PC-9 (cell line): Measurements from ENCODE around the gene PTP4A1. TPM values are rescaled to one million over a fixed set of nuclear protein-coding genes. Genes with fewer than 3 reads are reported as not detected.

Experiments
- BruUV-seq: library from RNA; stranded (reverse); fragments of 400-500 nt; replicated peaks from 2 replicates; lab custom pipeline; 2021; lab: Mats Ljungman, UMichigan
- CTCF ChIA-PET: fragments of 300-600 bp; sonication (Branson Sonifier 250); formaldehyde crosslinking; loops from one replicate; lab custom pipeline; 2022; ENCODE audit warnings: antibody characterized with exemption; lab: Charles Lee
- POLR2A ChIA-PET: fragments of 300-600 bp; sonication (Branson Sonifier 250); formaldehyde crosslinking; loops from one replicate; lab custom pipeline; 2022; ENCODE audit warnings: antibody characterized with exemption; ENCODE audit not compliant: unreplicated experiment; lab: Charles Lee
- DNase-seq, 2 experiments: peaks; one replicate each; pipeline versions ENCODE4 v3.0.0 to v3.0.0-alpha.2; 2015 to 2022; ENCODE audit warnings: mixed read lengths in 1 of 2
- H2AFZ ChIP-seq: fragments of 200-600 bp; sonication (generic); 2 replicates; pipeline ENCODE4 v1.8.1; 2017; ENCODE audit warnings: antibody characterized with exemption
- H3F3A ChIP-seq: fragments of 200-600 bp; sonication (generic); 2 replicates; pipeline ENCODE4 v1.8.1; 2017; ENCODE audit warnings: antibody characterized with exemption, mild to moderate bottlenecking, low read depth; ENCODE audit not compliant: insufficient read depth
- H3K27ac ChIP-seq: fragments of 200-600 bp; sonication (generic); 2 replicates; pipeline ENCODE4 v1.6.1; 2016; ENCODE audit warnings: mixed run types
- H3K27me3 ChIP-seq: fragments of 200-600 bp; sonication (generic); 2 replicates; pipeline ENCODE4 v1.6.1; 2016; ENCODE audit warnings: low read depth, mixed run types; ENCODE audit not compliant: insufficient read depth
- H3K36me3 ChIP-seq: fragments of 200-600 bp; sonication (generic); 2 replicates; pipeline ENCODE4 v1.6.1; 2016; ENCODE audit warnings: low read depth, mixed run types
- H3K4me1 ChIP-seq: fragments of 200-600 bp; sonication (generic); replicated peaks from 2 replicates; pipeline ENCODE4 v1.6.1; 2016; ENCODE audit warnings: mixed run types; ENCODE audit not compliant: insufficient read depth
- H3K4me2 ChIP-seq: fragments of 200-600 bp; sonication (generic); 2 replicates; pipeline ENCODE4 v1.6.1; 2017; ENCODE audit warnings: mixed run types
- H3K4me3 ChIP-seq: fragments of 200-600 bp; sonication (generic); 2 replicates; pipeline ENCODE4 v1.6.1; 2016; ENCODE audit warnings: mixed run types
- H3K79me2 ChIP-seq: fragments of 200-600 bp; sonication (generic); 2 replicates; pipeline ENCODE4 v1.6.1; 2017; ENCODE audit warnings: low read depth, mixed run types
- H3K9me2 ChIP-seq: fragments of 200-600 bp; sonication (generic); 2 replicates; pipeline ENCODE4 v1.8.1; 2017; ENCODE audit warnings: mild to moderate bottlenecking; ENCODE audit not compliant: insufficient read depth
- H3K9me3 ChIP-seq: fragments of 200-600 bp; sonication (generic); 2 replicates; pipeline ENCODE4 v1.8.1; 2016; ENCODE audit warnings: low read depth; ENCODE audit not compliant: insufficient read depth
- H4K20me1 ChIP-seq: fragments of 200-600 bp; sonication (generic); 2 replicates; pipeline ENCODE4 v1.8.1; 2017; ENCODE audit not compliant: insufficient read depth
- EZH2 ChIP-seq: fragments of 200-600 bp; sonication (generic); IDR thresholded peaks from 2 replicates; pipeline ENCODE4 v1.8.0; 2017; ENCODE audit warnings: antibody characterized with exemption, low read depth
- intact Hi-C: fragments of 100-400 bp; cut with micrococcal nuclease; formaldehyde crosslinking; loops from one replicate; pipeline ENCODE4 v1.10.0; 2022; ENCODE audit not compliant: unreplicated experiment
- total RNA-seq: library from RNA; stranded (reverse); gene quantifications from 2 replicates; pipeline ENCODE4 v1.2.3, GENCODE V29; 2021
- TF ChIP-seq, protein P1 (sequence below): fragments of 200-600 bp; sonication (generic); conservative IDR thresholded peaks from 2 replicates; pipeline ENCODE4 v1.6.1; 2017; ENCODE audit warnings: mixed run types, antibody characterized with exemption, mild to moderate bottlenecking, moderate library complexity

Gene PTP4A1
- total RNA-seq, 1 experiment from 2014 or later, result 63.8 TPM

GRCh38 chr6:63565058-63565726 is 7.1 kb upstream of the PTP4A1 start:
- Histone ChIP-seq H3K9me2 (no peaks in the 10 kb centered on the region), H3K4me1 (peaks cover 27% of the 10 kb centered on the region), H4K20me1 (no peaks in the 10 kb centered on the region), H2AFZ (no peak overlapping the region), H3K27ac (no peak overlapping the region), H3F3A (peaks cover 15% of the 10 kb centered on the region), H3K79me2 (no peaks in the 10 kb centered on the region), H3K36me3 (no peaks in the 10 kb centered on the region), H3K4me3 (no peak overlapping the region), H3K27me3 (no peaks in the 10 kb centered on the region), H3K4me2 (no peak overlapping the region), H3K9me3 (no peaks in the 10 kb centered on the region; the same call in 1 of the 2 replicates)
- intact Hi-C loops, result no loop called here
- no peak for TF ChIP-seq EZH2
- TF ChIP-seq, protein P1, sequence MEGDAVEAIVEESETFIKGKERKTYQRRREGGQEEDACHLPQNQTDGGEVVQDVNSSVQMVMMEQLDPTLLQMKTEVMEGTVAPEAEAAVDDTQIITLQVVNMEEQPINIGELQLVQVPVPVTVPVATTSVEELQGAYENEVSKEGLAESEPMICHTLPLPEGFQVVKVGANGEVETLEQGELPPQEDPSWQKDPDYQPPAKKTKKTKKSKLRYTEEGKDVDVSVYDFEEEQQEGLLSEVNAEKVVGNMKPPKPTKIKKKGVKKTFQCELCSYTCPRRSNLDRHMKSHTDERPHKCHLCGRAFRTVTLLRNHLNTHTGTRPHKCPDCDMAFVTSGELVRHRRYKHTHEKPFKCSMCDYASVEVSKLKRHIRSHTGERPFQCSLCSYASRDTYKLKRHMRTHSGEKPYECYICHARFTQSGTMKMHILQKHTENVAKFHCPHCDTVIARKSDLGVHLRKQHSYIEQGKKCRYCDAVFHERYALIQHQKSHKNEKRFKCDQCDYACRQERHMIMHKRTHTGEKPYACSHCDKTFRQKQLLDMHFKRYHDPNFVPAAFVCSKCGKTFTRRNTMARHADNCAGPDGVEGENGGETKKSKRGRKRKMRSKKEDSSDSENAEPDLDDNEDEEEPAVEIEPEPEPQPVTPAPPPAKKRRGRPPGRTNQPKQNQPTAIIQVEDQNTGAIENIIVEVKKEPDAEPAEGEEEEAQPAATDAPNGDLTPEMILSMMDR, result no peak
- ChIA-PET CTCF (interaction anchor here (0.6 kb wide), 1 partner anchor 65 kb away, joined by 5 read pairs; no protein-coding TSS in a partner anchor), POLR2A (no interaction called here)
- BruUV-seq, result no TSS peak
- DNase-seq, result no peak

GRCh38 chr6:63565727-63566596 is 6.3 kb upstream of the PTP4A1 start:
- no peaks in the 10 kb centered on the region; the same call in 1 of the 2 replicates for H3K9me3 ChIP-seq
- intact Hi-C loops, result no loop called here
- TF ChIP-seq, protein P1, result no peak
- no peak for TF ChIP-seq EZH2
- H3K79me2 ChIP-seq, result no peaks in the 10 kb centered on the region
- no peak overlapping the region for H3K4me3 ChIP-seq
- H3K4me1 ChIP-seq, result peaks cover 28% of the 10 kb centered on the region
- ChIA-PET CTCF (no interaction called here), POLR2A (no interaction called here)
- H2AFZ ChIP-seq, result no peak overlapping the region
- H3F3A ChIP-seq, result peaks cover 12% of the 10 kb centered on the region
- BruUV-seq, result no TSS peak
- no peaks in the 10 kb centered on the region for H3K36me3 ChIP-seq
- no peak overlapping the region for H3K27ac ChIP-seq
- no peak overlapping the region for H3K4me2 ChIP-seq
- no peaks in the 10 kb centered on the region for H3K27me3 ChIP-seq
- H3K9me2 ChIP-seq, result no peaks in the 10 kb centered on the region
- no peak for DNase-seq
- no peaks in the 10 kb centered on the region for H4K20me1 ChIP-seq

DNA sequence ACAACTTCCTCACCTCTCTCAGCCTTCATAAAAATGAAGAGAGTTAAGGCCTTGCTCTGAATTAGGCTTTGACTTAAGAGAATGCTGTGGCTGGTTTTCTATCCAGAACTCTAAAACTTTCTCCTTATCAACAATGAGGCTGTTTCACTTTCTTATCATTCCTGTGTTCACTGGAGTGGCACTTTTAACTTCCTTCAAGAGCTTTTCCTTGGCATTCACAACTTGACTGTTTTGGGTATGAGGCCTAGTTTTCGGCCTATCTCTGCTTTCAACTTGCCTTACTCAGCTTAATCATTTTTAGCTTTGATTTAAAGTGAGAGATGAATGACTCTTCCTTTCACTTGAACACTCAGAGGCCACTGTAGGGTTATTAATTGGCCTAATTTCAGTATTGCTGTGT is 4.3 kb upstream of the PTP4A1 start:
- Histone ChIP-seq H3F3A (peaks cover 15% of the 10 kb centered on the region; the same call in 1 of the 2 replicates), H3K36me3 (no peaks in the 10 kb centered on the region), H3K4me3 (no peak overlapping the region), H3K4me1 (peaks cover 26% of the 10 kb centered on the region), H3K9me3 (no peaks in the 10 kb centered on the region; the same call in 1 of the 2 replicates), H4K20me1 (no peaks in the 10 kb centered on the region), H2AFZ (no peak overlapping the region), H3K9me2 (no peaks in the 10 kb centered on the region), H3K27ac (no peak overlapping the region), H3K79me2 (peaks cover 6% of the 10 kb centered on the region), H3K27me3 (no peaks in the 10 kb centered on the region), H3K4me2 (no peak overlapping the region)
- ChIA-PET CTCF (no interaction called here), POLR2A (no interaction called here)
- DNase-seq, result no peak
- BruUV-seq, result no TSS peak
- intact Hi-C loops, result no loop called here
- no peak for TF ChIP-seq EZH2
- TF ChIP-seq, protein P1, result no peak
